ENCODE data around the gene MAD1L1. TPM values are rescaled to one million over a fixed set of nuclear protein-coding genes. Genes with fewer than 3 reads are reported as not detected.

MAD1L1 gene
- total and polyA plus RNA-seq, 4 donors, result 43.0 to 54.9 (median 49.9) TPM

DNA sequence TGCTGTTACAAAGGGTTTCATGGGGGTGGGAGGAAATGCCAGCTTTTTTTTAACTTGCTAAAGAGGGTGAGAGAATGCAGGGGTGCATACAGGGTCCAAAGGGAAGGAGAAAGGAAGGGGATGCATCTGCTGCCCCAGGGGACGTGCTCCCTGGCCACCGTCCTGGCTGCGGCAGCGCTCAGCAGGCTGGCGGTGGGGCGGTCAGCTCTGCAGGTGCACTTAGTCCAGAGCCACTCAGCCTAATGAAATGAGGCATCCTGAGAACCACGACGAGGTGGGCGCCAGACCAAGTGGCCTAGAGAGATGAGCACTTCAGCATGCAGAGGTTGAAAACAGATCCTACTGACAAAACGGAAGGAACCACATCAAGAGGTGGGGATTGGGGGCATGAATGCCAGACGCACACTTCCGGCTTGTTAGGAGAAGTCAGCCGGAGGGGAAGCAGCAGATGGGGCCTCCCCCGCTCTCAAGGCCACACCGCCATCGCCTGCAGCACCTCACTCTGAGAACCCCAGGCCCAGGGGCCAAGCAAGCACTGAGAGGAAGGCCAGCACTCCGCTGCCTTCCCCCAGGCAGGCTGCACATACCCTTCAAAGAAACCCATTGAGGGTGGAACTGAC is 94.5 kb downstream of the MAD1L1 start:
- H3K4me3 ChIP-seq, result no peak overlapping the region
- TF ChIP-seq, protein P1, sequence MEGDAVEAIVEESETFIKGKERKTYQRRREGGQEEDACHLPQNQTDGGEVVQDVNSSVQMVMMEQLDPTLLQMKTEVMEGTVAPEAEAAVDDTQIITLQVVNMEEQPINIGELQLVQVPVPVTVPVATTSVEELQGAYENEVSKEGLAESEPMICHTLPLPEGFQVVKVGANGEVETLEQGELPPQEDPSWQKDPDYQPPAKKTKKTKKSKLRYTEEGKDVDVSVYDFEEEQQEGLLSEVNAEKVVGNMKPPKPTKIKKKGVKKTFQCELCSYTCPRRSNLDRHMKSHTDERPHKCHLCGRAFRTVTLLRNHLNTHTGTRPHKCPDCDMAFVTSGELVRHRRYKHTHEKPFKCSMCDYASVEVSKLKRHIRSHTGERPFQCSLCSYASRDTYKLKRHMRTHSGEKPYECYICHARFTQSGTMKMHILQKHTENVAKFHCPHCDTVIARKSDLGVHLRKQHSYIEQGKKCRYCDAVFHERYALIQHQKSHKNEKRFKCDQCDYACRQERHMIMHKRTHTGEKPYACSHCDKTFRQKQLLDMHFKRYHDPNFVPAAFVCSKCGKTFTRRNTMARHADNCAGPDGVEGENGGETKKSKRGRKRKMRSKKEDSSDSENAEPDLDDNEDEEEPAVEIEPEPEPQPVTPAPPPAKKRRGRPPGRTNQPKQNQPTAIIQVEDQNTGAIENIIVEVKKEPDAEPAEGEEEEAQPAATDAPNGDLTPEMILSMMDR (IDR thresholded peaks at IDR 0.05; ENCODE audit: control extremely low read depth, extremely low read depth), result no peak
- H3K9me3 ChIP-seq (ENCODE audit: control insufficient read depth in 4 of 4, insufficient read depth in 3 of 4, low read length in 3 of 4), result peaks cover 0 to 2% (median 0%) of the 10 kb centered on the region in 4 donors
- H3K9ac ChIP-seq (ENCODE audit: insufficient read depth in 1 of 2, low read length in 2 of 2), result no peak overlapping the region
- H3K27ac ChIP-seq (ENCODE audit: low read depth in 1 of 2, low read length in 1 of 2), result no peak overlapping the region
- H3K36me3 ChIP-seq (ENCODE audit: control insufficient read depth in 4 of 4, insufficient read depth in 4 of 4, low read length in 4 of 4), result peaks cover 0 to 20% (median 2%) of the 10 kb centered on the region in 4 donors
- WGBS, 2 donors, result 55 to 77% methylated on average over 17 of the region's 17 CpGs
- peaks cover 0 to 14% (median 3%) of the 10 kb centered on the region in 5 donors for H3K4me1 ChIP-seq (ENCODE audit: control insufficient read depth in 5 of 5, insufficient read depth in 5 of 5, low read length in 5 of 5)
- ATAC-seq (ENCODE audit: insufficient read depth, low FRiP score) (no peak), DNase-seq (peak in 1 of 3 donors; percentile 36)
- no peaks in the 10 kb centered on the region for H3K27me3 ChIP-seq (ENCODE audit: control insufficient read depth in 3 of 3, insufficient read depth in 3 of 3, low read length in 2 of 3)

DNA sequence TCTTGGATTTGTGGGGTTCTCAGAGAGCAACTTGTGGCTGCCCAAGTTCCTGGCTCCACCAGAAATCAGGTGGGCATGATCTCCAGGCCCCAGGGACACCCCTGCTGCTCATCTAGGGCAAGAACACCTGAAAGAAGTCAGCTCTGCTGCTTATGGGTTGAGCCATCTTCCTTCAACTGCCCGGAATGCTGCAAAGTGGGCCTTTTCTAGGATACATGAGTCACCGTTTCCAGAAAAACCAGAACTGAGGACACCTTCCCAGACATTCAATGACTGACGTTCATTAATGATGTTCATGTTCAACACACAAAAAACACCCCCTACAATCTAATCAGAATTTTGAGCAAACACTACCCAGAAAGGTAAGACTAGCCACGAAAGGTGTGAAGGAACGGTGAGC is 98.0 kb downstream of the MAD1L1 start:
- peaks cover 0 to 2% (median 0%) of the 10 kb centered on the region in 4 donors for H3K9me3 ChIP-seq (ENCODE audit: control insufficient read depth in 4 of 4, insufficient read depth in 3 of 4, low read length in 3 of 4)
- no peak overlapping the region for H3K27ac ChIP-seq (ENCODE audit: low read depth in 1 of 2, low read length in 1 of 2)
- DNase-seq, result no peak
- H3K4me3 ChIP-seq, result no peak overlapping the region
- peaks cover 0 to 11% (median 3%) of the 10 kb centered on the region in 5 donors for H3K4me1 ChIP-seq (ENCODE audit: control insufficient read depth in 5 of 5, insufficient read depth in 5 of 5, low read length in 5 of 5)
- H3K9ac ChIP-seq (ENCODE audit: insufficient read depth in 1 of 2, low read length in 2 of 2), result no peak overlapping the region
- ATAC-seq (ENCODE audit: insufficient read depth, low FRiP score), result no peak
- H3K36me3 ChIP-seq (ENCODE audit: control insufficient read depth in 4 of 4, insufficient read depth in 4 of 4, low read length in 4 of 4), result peaks cover 0 to 17% (median 2%) of the 10 kb centered on the region in 4 donors
- TF ChIP-seq, protein P1 (IDR thresholded peaks at IDR 0.05; ENCODE audit: control extremely low read depth, extremely low read depth), result no peak
- no peaks in the 10 kb centered on the region for H3K27me3 ChIP-seq (ENCODE audit: control insufficient read depth in 3 of 3, insufficient read depth in 3 of 3, low read length in 2 of 3)
- WGBS, 2 donors, result 96 to 97% methylated on average over 5 of the region's 5 CpGs

DNA sequence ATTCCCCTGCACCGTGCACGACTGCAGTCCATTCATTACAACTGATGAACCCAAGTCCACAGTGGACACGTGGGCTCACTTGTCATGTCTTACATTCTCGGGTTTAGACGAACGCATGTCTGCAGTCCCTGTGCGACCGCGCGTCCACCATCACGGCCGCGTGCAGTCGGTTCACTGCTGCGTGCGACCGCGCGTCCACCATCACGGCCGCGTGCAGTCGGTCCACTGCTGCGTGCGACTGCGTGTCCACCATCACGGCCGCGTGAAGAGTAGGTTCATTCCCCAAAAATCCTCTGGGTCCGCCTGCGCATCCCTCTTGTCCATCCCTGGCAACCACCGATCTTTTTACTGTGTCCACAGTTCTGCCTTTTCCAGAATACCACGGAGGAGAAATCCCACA is 100.5 kb downstream of the MAD1L1 start:
- ATAC-seq (ENCODE audit: insufficient read depth, low FRiP score) (no peak), DNase-seq (no peak)
- 97 to 98% methylated on average over 33 of the region's 33 CpGs for WGBS, 2 donors
- Histone ChIP-seq H3K4me3 (no peak overlapping the region), H3K27ac (ENCODE audit: low read depth in 1 of 2, low read length in 1 of 2) (no peak overlapping the region), H3K4me1 (ENCODE audit: control insufficient read depth in 5 of 5, insufficient read depth in 5 of 5, low read length in 5 of 5) (no peaks in the 10 kb centered on the region), H3K27me3 (ENCODE audit: control insufficient read depth in 3 of 3, insufficient read depth in 3 of 3, low read length in 2 of 3) (no peaks in the 10 kb centered on the region), H3K36me3 (ENCODE audit: control insufficient read depth in 4 of 4, insufficient read depth in 4 of 4, low read length in 4 of 4) (peaks cover 0 to 11% (median 2%) of the 10 kb centered on the region in 4 donors), H3K9ac (ENCODE audit: insufficient read depth in 1 of 2, low read length in 2 of 2) (no peak overlapping the region), H3K9me3 (ENCODE audit: control insufficient read depth in 4 of 4, insufficient read depth in 3 of 4, low read length in 3 of 4) (peaks cover 0 to 2% (median 0%) of the 10 kb centered on the region in 4 donors)
- TF ChIP-seq, protein P1 (IDR thresholded peaks at IDR 0.05; ENCODE audit: control extremely low read depth, extremely low read depth), result no peak
